Cerebellar cortex (tissue), 1 donor: Measurements from ENCODE around the gene SULT2B1.
A peak's percentile ranks its signal among the peaks of the same experiment; 100 is the strongest.
"Not testable (repeated sequence)": the region's sequence is repeated elsewhere in the genome, so short reads cannot be mapped to it uniquely, and the experiment has no call there.

Source experiments
- DNase-seq: peaks from one replicate; pipeline ENCODE4 v3.0.0-alpha.2; 2015; ENCODE audit warnings: low spot score

SULT2B1 gene

DNA sequence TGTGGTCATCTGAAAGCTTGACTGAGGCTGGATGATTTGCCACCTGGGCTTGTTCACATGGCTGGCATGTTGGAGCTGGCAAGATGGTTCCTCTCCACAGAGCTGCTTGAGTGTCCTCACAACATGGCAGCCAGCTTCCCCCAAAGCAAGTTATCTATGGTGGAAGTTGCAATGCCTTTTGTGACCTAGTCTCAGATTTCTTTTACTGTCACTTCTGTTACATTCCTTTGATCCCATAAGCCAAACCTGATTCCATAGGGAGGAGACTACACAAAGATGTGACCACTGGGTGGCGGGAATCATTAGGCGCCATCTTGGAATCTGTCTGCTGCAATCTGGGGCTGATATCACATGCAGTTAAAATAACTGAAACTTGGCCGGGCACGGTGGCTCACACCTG lies 22.8 kb upstream of the SULT2B1 start:
- no peak for DNase-seq

DNA sequence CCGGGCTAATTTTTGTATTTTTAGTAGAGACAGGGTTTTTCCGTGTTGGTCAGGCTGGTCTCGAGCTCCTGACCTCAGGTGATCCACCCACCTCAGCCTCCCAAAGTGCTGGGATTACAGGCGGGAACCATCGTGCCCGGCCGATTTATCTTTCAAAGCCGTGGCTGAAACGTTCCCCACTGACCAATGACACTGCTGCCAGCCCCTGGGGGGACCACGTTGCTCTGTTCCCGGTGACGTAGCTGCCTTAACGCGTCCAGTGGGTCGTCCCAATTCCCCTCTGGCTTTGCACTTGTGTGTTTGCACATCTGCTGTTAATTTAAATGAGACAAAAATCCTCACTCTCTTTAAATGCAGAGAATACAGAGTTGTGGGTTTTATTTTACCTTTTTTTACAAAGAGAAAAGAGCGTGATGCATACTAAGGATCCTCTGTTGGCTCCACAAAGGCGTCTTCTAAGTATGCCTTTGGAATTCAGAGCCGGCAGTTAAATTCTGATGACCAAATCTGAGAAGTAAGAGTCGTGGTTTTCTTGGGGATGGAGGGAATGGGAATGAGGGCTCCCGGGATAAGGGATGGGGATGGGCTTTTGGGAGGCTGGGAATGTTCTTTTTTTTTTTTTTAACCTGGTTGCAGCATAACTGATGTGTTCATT lies 21.8 kb upstream of the SULT2B1 start:
- no peak for DNase-seq

DNA sequence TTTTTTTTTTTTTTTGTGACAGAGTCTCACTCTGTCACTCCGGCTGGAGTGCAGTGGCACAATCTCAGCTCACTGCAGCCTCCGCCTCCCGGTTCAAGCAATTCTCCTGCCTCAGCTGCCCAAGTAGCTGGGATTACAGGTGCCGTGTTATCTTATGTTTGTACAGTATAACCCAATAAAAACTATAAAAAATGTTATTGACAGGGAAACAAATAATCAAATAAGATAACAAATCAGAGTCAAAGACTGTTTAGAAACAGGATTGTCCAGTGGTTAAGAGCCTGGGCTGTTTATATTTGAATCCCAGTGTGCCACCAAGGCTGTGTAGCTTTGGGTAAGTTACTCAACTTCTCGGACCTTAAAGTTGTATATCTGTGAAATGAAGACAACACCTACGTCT lies 21.2 kb upstream of the SULT2B1 start:
- DNase-seq: no peak

DNA sequence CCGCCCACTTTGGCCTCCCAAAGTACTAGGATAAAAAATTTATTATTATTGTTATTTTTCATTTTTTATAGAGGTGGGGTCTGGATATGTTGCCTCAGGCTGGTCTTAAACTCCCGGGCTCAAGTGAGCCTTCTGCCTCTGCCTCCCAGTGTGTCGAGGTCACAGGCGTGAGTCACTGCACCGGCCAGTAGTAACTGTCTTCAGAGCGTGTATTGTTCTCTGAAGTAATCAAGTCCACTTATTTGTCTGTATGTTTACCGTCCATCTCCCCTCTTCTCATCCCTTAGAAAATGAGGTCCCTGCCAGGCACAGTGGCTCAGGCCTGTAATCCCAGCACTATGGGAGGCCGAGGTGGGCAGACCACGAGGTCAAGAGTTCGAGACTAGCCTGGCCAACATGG lies 18.2 kb upstream of the SULT2B1 start:
- DNase-seq: no peak

DNA sequence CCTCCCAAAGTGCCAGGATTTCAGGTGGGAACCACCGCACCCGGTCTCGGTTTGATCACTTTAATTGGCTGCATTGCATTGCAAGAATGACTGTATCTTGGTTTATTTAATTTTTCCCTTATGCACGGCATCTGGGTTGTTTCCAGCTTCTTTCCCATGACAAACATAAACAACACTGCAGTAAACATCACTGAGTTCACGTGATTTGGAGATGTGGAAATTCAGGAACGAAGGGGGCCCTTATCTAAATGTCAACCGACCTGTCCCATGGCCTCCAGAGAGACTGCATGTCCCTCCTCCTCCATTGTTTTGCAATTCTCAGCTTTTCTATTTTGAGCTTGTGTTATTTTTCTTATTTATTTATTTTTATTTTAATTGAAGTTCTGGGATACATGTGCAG lies 14.4 kb upstream of the SULT2B1 start:
- DNase-seq: no peak

DNA sequence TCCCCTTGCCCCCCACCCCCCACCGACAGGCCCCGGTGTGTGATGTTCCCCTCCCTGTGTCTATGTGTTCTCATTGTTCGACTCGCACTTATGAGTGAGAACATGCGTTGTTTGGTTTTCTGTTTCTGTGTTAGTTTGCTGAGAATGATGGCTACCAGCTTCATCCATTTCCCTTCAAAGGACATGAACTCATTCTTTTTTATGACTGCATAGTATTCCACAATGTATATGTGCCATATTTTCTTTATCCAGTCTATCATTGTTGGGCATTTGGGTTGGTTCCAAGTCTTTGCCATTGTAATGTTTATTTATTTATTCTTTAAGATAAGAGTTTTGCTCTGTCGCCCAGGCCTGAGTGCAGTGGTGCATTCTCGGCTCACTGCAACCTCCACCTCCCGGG lies 13.9 kb upstream of the SULT2B1 start:
- DNase-seq: not testable (repeated sequence)

DNA sequence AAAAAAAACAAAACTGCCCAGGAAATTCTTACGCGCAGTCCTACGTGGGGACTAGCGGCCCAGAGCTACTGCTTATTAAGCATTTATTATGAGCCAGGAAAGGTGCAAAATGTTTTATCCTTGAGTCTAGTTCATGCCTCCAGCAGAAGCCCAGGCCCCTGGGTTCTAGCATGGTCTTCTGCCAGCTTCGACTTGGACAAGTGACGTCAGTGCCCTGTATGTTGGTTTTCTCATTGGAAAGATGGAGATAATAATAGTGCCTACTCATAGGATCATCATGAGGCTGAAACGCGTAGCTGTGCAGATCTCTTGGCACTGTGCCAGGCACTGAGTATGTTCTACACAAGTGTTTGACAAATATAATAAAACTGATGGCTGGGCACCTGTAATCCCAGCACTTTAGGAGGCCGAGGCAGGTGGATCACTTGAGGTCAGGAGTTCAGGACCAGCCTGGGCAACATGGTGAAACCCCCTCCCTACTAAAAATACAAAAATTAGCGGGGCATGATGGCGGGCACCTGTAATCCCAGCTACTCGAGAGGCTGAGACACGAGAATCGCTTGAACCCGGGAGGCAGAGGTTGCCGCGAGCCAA lies 12.4 kb upstream of the SULT2B1 start:
- no peak for DNase-seq

DNA sequence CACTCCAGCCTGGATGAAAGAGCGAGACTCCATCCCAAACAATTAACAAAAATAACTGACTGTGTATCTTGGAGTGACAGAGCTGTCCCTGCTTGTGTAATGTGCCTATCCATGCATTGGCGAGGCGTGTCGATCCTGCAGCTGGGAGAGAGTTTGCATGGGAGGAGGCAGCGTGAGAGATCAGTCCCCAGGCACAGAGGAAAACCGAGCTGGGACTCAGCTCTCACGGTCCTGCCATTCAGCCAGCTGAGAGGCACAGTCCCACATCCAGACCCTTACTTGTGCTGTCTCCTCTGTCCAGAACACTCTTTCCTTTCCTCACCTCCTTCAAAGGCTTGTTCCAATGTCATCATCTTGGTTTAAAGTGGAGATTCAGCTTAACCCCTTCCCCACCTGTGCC lies 11.9 kb upstream of the SULT2B1 start:
- DNase-seq: peak; percentile 33

DNA sequence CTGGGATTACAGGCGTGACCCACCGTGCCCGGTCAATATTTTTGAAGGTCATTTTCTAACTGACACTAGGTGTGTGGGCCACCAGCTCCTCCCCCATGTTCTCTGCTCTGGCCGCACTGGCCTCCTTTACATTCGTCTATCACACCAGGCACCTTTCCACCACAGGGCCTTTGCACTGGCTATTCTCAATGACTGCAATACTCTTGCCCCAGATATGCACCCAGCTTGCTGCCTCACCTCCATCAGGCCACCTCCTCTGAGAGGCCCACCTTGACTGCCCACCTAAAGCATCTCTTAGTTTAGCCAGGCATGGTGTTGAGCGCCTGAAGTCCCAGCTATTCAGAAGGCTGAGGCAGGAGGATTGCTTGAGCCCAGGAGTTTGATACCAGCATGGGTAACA lies 10.2 kb upstream of the SULT2B1 start:
- DNase-seq: no peak

DNA sequence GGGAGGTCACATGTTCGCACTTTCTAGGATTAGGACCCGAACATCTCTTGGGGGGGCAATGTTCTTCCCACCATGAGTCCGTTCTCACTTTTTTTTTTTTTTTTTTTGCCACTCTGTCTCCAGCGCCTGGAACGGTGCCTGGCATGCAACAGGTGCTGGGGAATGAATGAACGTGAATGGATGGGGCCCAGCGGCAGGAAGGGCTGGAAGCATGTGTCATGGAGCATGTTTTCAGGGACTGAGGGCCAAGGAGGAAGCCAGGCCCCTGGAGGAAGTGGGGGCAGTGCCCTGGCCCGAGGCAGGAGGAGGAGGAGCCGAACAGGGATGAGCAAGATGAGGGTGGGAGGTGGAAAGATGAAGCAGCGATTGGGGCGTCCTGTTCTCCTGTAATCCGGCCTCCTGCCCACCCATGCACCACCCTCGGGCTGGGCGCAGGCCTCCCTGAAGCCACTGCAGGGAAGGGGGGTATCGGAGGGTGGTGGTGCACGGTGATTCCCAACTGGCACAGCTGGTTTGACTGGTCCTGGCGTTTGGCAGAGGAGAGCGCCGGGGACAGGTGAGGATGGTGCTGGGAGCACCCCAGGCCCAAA lies 8.8 kb upstream of the SULT2B1 start:
- no peak for DNase-seq

DNA sequence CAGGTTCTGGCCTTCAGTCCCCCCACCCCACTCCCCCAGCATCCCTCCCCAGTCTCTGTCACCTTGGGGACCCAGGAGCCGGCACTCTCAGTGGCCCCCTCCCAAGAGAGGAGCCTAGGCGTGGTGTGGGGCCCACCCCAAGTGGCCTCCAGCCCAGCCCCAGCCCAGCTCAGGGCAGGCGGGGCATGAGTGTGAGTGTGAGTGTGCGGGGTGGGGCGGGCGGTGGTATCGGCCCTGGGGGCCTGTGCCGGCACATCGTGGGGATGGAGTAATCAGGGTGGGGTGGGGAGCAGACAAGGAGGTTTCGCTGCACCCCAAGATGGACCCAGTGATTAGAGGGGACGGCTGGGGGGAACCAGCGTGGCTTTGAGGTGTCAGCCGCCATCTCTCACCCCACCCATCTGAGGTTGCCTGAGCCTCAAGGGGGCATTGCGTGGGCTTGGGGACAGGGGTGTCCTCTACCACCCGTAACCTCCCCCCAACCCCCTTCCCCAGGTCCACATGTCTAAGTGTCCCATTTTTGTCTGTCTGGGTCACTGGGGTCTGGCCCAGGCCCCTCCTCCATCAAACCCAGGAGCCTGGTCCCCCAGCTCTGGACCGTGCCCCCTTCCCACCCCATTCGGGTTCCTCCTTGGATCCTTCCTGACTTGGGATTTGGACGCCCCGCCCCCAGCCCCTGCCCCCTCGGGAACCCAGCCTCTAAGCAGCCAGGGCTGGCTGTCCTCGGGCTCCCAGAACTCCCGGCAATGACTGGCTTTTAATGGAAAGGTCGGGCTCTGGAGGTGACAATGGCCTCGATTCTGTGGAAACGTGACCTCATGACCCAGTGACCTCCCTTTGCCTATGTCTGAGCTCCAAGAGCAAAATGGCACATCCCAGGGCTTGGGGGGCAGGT lies 6.9 kb upstream of the SULT2B1 start:
- no peak for DNase-seq

DNA sequence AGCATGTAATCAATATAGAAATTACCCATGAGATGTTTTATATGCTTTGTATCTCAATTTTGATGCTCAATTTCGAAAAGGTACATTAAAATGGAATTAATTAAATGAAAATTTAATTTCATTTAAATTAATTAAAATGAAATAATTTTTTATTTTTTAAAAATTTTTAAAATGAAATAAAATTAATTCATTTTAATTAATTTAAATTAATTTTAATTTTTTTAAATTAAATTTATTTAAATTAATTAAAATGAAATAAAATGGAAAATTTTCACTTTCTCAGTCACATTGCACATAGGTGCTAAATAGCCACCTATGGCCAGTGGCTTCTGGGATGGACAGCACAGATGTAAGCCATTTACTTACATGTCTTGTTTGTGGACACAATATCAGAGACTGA lies 4.2 kb upstream of the SULT2B1 start:
- DNase-seq: no peak

DNA sequence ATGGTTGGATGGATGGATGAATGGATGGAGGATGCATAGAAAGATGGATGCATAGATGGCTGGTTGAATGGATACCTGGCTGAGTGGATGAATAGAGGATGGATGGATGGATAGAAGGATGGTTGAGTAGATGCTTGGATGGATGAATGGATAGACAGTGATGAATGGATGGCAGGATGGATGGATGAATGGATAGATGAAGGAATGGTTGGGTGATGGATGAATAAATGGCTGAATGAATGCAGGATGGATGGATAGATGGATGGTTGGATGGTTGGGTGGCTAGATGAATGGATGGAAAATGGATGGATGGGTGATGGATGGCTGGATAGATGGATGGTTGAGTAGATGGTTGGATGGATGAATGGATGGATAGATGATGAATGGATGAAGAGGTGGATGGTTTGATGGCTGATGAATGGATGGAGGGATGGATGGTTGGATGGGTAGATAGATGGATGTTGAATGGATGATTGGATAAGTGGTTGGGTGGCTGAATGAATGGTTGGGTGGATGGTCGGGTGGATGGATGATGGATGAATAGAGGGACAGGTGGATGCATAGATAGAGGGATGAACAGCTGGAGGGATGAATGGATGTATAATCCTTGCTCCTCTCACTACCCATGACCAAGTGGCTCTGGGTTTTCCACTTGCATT lies 3.6 kb upstream of the SULT2B1 start:
- DNase-seq: no peak

DNA sequence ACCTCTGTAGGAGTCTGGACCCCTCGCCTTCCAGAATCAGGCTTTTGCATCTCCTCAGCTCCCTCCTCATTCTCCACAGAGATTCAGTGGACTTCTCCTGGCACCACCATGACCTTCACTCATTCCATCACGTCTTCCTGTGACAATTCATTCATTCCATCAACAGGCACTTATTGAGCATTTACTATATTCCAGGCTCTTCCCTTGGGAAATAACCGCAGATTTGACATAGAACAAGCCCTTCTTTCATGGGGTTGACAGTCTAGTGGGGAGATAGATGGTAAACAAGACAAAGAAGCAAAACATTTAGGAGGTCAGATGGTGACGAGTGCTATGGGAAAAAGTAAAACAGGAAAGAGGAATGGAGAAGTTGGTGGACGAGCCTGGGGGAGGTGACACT lies 2.6 kb upstream of the SULT2B1 start:
- DNase-seq: no peak

DNA sequence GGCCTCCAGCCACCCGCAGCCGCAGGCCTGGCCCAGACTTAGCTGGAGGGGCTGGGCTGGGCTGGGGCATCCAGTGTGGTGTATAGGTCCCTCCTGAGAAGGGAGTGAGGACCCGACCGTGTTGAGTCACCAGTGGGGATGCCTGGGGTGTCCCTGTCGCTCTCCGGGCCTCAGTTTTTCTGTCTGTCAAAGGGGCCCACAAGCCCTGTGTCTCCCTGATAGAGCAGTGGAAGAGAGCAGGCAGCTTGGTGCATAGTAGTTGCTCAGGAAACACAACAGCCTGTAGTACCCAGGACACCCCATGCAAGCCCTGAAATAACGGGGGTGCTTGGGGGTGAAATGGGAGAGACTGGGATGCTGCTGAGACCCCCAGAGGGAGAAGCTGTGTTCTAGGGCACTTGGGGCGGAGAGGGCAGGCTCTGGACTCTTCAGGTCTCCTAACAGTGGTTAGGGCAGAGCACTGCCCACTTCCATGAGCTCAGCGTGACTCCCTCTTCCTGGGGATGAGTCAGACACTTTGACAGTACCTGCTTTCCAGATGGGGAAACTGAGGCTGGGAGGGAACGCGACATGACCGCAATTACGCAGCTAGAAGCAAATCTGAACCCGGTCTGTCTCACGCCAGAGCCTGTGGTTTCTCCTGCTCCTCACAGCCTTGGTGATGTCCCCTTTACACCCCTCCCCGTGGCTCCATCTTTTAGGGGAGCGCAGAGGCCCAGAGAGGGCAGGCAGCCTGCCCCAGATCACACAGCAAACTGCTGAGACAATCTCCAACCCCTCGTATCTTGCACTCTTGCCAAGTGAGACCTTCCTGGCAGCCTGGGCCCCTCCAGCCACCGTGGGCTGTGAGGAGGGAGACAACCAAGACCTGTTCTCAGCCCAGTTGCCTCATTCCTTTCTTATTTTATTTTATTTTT lies 692 bp downstream of the SULT2B1 start:
- no peak for DNase-seq

DNA sequence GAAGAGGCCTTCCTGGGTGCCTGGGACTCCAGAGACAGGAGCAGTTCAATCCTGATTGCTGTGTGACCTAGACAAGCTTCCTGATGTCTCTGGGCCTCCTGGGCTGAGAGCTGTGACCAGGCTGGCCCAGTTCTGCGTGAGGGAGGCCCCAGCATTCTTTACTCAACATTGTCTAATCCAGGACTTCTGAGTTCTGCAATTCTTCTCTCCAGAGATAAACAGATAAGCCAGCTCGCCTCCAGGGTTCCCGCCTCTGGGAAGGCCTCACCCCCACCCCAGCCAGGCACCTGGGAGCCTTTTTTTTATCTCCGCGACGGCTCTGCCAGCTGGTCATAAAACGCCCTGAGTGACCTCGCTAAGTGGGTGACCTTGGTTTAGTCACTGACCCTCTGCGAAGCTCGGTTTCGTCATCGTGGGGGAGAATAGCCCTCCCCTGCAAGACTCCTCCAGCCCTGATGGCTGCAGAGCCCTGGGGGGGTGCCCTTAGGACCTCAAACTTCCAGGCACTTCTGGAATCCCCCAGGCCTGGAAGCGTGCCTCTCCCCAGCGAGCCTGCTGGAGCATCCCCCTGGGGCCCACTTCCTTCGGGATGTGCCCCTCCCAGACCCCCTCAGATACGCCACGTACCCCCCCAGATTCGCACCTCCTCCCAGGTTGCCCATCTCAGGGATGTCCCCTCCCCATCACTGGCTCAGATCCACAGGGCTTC lies 1.9 kb downstream of the SULT2B1 start:
- DNase-seq: no peak

DNA sequence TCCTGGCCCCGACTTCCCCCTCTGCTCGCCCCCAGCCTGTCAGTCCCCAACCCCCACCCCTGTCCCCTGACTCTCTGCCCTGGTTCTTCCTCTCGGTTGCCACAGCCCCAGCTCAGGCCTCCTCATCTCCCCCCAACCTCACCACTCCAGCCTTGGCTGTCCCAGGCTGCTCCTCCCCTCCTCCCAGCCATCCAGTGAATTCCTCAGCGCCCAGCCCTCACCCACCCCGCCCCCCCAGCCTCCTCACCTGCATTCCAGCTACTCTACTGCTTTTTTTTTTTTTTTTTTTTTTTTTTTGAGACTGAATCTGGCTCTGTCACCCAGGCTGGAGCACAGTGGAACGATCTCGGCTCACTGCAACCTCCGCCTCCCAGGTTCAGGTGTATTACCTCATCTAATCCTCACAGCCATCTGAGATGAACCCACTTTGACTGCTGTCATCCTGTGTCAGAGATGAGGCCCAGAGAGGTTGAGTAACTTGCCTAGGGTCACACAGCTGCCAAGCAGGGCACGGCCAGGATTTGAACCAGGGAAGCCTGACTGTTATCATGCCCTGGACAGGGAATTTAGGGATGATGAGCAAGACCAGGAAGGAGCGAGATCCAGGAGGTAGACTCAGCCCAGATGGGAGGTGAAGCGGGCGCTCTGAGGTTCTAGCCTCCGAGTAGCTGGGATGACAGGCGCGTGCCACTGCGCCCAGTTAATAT lies 2.6 kb downstream of the SULT2B1 start:
- no peak for DNase-seq

DNA sequence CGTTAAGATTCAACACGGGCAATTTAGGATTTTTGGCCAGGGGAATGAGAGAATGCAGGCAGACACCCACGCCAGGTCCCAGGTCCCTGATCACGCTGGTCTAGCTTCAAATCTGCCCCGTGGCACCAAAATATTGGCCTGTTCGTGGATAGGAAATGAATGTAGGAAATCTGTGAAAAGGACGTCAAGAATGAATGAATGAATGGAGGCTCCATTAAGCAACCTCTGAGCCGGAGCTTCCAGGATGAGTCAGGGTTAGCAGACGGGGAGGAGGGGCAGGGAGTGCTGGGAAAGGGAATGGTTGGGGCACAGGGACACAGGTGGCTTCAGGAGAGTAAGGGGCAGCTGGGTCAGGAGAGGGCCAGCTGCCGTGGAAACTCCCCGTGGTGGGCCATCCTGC lies 4.2 kb downstream of the SULT2B1 start:
- DNase-seq: no peak

DNA sequence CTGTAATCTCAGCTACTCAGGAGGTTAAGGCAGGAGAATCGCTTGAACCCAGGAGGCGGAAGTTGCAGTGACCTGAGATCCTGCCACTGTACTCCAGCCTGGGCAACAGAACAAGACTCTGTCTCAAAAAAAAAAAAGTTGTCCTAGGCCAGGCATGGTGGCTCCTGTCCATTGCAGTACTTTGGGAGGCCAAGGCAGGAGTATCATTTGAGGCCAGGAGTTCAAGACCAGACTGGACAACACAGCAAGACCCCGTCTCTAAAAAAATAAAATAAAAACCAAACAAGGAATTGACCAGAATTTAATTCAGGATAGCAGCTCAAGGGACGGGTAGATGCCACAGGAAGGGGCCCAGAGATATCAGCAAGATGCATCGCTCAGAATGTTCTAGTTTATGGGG lies 4.9 kb downstream of the SULT2B1 start:
- DNase-seq: no peak
